K562 (cell line): ENCODE data around the gene SLC25A4.

Experiments
- ATF3 ChIP-seq, 2 experiments: fragments of 450-650 bp in 1 of 2; sonication (generic) in 1 of 2; formaldehyde crosslinking in 1 of 2; IDR thresholded peaks in 1 of 2; conservative IDR thresholded peaks in 1 of 2; 2 replicates each; pipeline versions ENCODE4 v1.6.1 to v1.8.1; 2016 to 2023; ENCODE audit warnings: mild to moderate bottlenecking in 2 of 2, moderate library complexity in 2 of 2, inconsistent platforms in 1 of 2, missing genetic modification reagents in 1 of 2
- CBX3 ChIP-seq, 2 experiments: IDR thresholded peaks; 1 replicate in 1 of 2; 2 replicates in 1 of 2; pipeline ENCODE4 v1.6.1; 2012; ENCODE audit warnings: inconsistent platforms in 2 of 2, low read length in 2 of 2, borderline replicate concordance in 1 of 2, control low read depth in 1 of 2
- CTCF ChIP-seq, 3 experiments: IDR thresholded peaks in 2 of 3; conservative IDR thresholded peaks in 1 of 3; 2 replicates each; pipeline ENCODE4 v1.5.1; 2011 to 2012; ENCODE audit warnings: low read length in 3 of 3, mild to moderate bottlenecking in 3 of 3, control low read depth in 2 of 3, improper control_type of control experiment in 1 of 3, inconsistent platforms in 1 of 3, low read depth in 1 of 3, mixed read lengths in 1 of 3, moderate library complexity in 1 of 3; ENCODE audit not compliant: insufficient read depth in 2 of 3
- EP300 ChIP-seq: IDR thresholded peaks from 2 replicates; pipeline ENCODE4 v1.6.1; 2012; ENCODE audit warnings: low read length, improper control_type of control experiment
- FOXJ2 ChIP-seq: fragments of 200-800 bp; sonication (Bioruptor generic); IDR thresholded peaks from 2 replicates; pipeline ENCODE4 v1.6.1; 2016; ENCODE audit warnings: missing genetic modification characterization, missing compliant biosample characterization
- FOXK1 ChIP-seq: sonication (generic); formaldehyde crosslinking; IDR thresholded peaks from 2 replicates; pipeline ENCODE4 v1.8.0; 2022; ENCODE audit warnings: missing genetic modification reagents, mild to moderate bottlenecking, borderline replicate concordance
- IRF9 ChIP-seq: fragments of 450-650 bp; IDR thresholded peaks from 2 replicates; pipeline ENCODE4 v1.6.1; 2016; ENCODE audit warnings: missing biosample characterization, missing genetic modification characterization
- POLR2A ChIP-seq: fragments of 450-650 bp; conservative IDR thresholded peaks from 2 replicates; pipeline ENCODE4 v1.6.1; 2016
- RCOR1 ChIP-seq, 2 experiments: IDR thresholded peaks; 2 replicates each; pipeline ENCODE4 v1.6.1; 2012; ENCODE audit warnings: low read depth in 2 of 2, low read length in 2 of 2, borderline replicate concordance in 1 of 2, improper control_type of control experiment in 1 of 2
- REST ChIP-seq, 2 experiments: fragments of 450-650 bp; formaldehyde crosslinking in 1 of 2; IDR thresholded peaks; 2 replicates each; pipeline versions ENCODE4 v1.4.0 to v1.6.1; 2014 to 2020; ENCODE audit warnings: mild to moderate bottlenecking in 2 of 2, borderline replicate concordance in 1 of 2, low read depth in 1 of 2
- USF2 ChIP-seq: sonication (generic); formaldehyde crosslinking; IDR thresholded peaks from 2 replicates; pipeline ENCODE4 v1.5.0; 2020; ENCODE audit warnings: missing genetic modification reagents
- YY1 ChIP-seq, 3 experiments: IDR thresholded peaks; 2 replicates each; pipeline ENCODE4 v1.6.1; 2011; ENCODE audit warnings: low read length in 2 of 3, mild to moderate bottlenecking in 2 of 3, moderate library complexity in 2 of 3, borderline replicate concordance in 1 of 3, control low read depth in 1 of 3, low read depth in 1 of 3; ENCODE audit not compliant: insufficient read depth in 3 of 3, insufficient replicate concordance in 2 of 3, control insufficient read depth in 1 of 3, insufficient read length in 1 of 3; ENCODE audit errors: extremely low read depth in 1 of 3
- ZNF324 ChIP-seq: fragments of 250-450 bp; sonication (Bioruptor Pico); IDR thresholded peaks from 2 replicates; pipeline ENCODE4 v1.4.0; 2020; ENCODE audit warnings: mild to moderate bottlenecking
- ZNF830 ChIP-seq: fragments of 250-450 bp; sonication (Bioruptor Pico); IDR thresholded peaks from 2 replicates; pipeline ENCODE4 v1.5.0; 2021; ENCODE audit warnings: mild to moderate bottlenecking

- TF ChIP-seq CBX3 (IDR thresholded peaks at IDR 0.05; ENCODE audit: borderline replicate concordance in 1 of 2, low read length in 2 of 2): no peak
- TF ChIP-seq USF2 (CRISPR knock-in tag): no peak
- no peak for TF ChIP-seq REST (IDR thresholded peaks at IDR 0.05; ENCODE audit: borderline replicate concordance)
- TF ChIP-seq REST (CRISPR knock-in tag; IDR thresholded peaks at IDR 0.05; ENCODE audit: low read depth): no peak
- TF ChIP-seq ZNF324 (CRISPR knock-in tag): no peak
- no peak for TF ChIP-seq POLR2A
- TF ChIP-seq ZNF830 (CRISPR knock-in tag): no peak
- TF ChIP-seq RCOR1 (IDR thresholded peaks at IDR 0.05; ENCODE audit: borderline replicate concordance in 1 of 2, low read depth in 2 of 2, low read length in 2 of 2): no peak
- TF ChIP-seq EP300: no peak
- TF ChIP-seq CTCF (IDR thresholded peaks at IDR 0.05 in 2 of 3, conservative IDR thresholded peaks at IDR 0.05 in 1 of 3; ENCODE audit: insufficient read depth in 2 of 3, low read depth in 1 of 3, low read length in 3 of 3): no peak
- no peak for TF ChIP-seq IRF9 (tag)
- TF ChIP-seq FOXK1 (CRISPR knock-in tag): no peak
- no peak for TF ChIP-seq YY1 (IDR thresholded peaks at IDR 0.05; ENCODE audit: borderline replicate concordance in 1 of 3, control insufficient read depth in 1 of 3, extremely low read depth in 1 of 3, insufficient read depth in 3 of 3, insufficient read length in 1 of 3, insufficient replicate concordance in 2 of 3, low read depth in 1 of 3, low read length in 2 of 3)
- TF ChIP-seq ATF3 (IDR thresholded peaks at IDR 0.05): no peak
- no peak for TF ChIP-seq ATF3 (CRISPR knock-in tag; conservative IDR thresholded peaks at IDR 0.05)
- TF ChIP-seq FOXJ2 (tag): no peak
Observed at GRCh38 chr4:185098474-185098873, 44.6 kb upstream of the SLC25A4 start.
